SK-N-SH (cell line): ENCODE results near the gene SULT1E1. TPM values are rescaled to one million over a fixed set of nuclear protein-coding genes. Genes with fewer than 3 reads are reported as not detected.
A peak's percentile ranks its signal among the peaks of the same experiment; 100 is the strongest.

Source experiments
- CTCF ChIA-PET: fragments of 300-600, 350-600 bp; formaldehyde crosslinking; extraction: SDS; loops from one replicate; lab custom pipeline; 2021; lab: Yijun Ruan, JAX
- POLR2A ChIA-PET: fragments of 350-600 bp; sonication (Branson Sonifier 250); formaldehyde crosslinking; extraction: SDS; loops from one replicate; lab custom pipeline; 2020; ENCODE audit warnings: antibody characterized with exemption, inconsistent platforms; lab: Yijun Ruan, JAX
- DNase-seq: peaks from one replicate; pipeline ENCODE4 v3.0.0; 2012
- H2AFZ ChIP-seq: fragments of 200-600 bp; sonication (generic); 2 replicates; pipeline ENCODE4 v1.8.1; 2016; ENCODE audit warnings: antibody characterized with exemption, mild to moderate bottlenecking, low read depth
- H3F3A ChIP-seq: fragments of 200-600 bp; sonication (generic); replicated peaks from 2 replicates; pipeline ENCODE3; 2016; ENCODE audit warnings: antibody characterized with exemption, mild to moderate bottlenecking; ENCODE audit not compliant: insufficient read depth
- H3K27ac ChIP-seq, 2 experiments: fragments of 200-500 bp in 1 of 2; fragments of 200-600 bp in 1 of 2; sonication (Bioruptor generic) in 1 of 2; sonication (generic), shearing (Covaris generic) in 1 of 2; 2 replicates each; pipeline versions ENCODE4 v1.5.1 to v1.6.1; 2014 to 2016; ENCODE audit warnings: low read depth in 2 of 2, inconsistent platforms in 1 of 2, low read length in 1 of 2, mild to moderate bottlenecking in 1 of 2, mixed read lengths in 1 of 2
- H3K27me3 ChIP-seq: fragments of 200-600 bp; sonication (generic), shearing (Covaris generic); 2 replicates; pipeline ENCODE4 v1.6.1; 2016; ENCODE audit warnings: mixed run types; ENCODE audit not compliant: insufficient read depth
- H3K36me3 ChIP-seq, 2 experiments: fragments of 200-500 bp in 1 of 2; fragments of 200-600 bp in 1 of 2; sonication (Bioruptor generic) in 1 of 2; sonication (generic) in 1 of 2; replicated peaks in 1 of 2; 2 replicates each; pipeline versions ENCODE3 to v1.5.1; 2014 to 2016; ENCODE audit warnings: low read length in 1 of 2, mild to moderate bottlenecking in 1 of 2; ENCODE audit not compliant: insufficient read depth in 2 of 2, control insufficient read depth in 1 of 2
- H3K4me1 ChIP-seq, 2 experiments: fragments of 200-500 bp in 1 of 2; fragments of 200-600 bp in 1 of 2; sonication (Bioruptor generic) in 1 of 2; sonication (generic), shearing (Covaris generic) in 1 of 2; 2 replicates each; pipeline versions ENCODE4 v1.5.1 to v1.6.1; 2014 to 2016; ENCODE audit warnings: low read depth in 1 of 2, low read length in 1 of 2, mixed run types in 1 of 2; ENCODE audit not compliant: insufficient read depth in 2 of 2, control insufficient read depth in 1 of 2
- H3K4me2 ChIP-seq: fragments of 200-600 bp; sonication (generic), shearing (Covaris generic); 2 replicates; pipeline ENCODE4 v1.6.1; 2017; ENCODE audit warnings: mixed run types
- H3K4me3 ChIP-seq, 2 experiments: fragments of 200-500 bp in 1 of 2; fragments of 200-600 bp in 1 of 2; sonication (Bioruptor generic) in 1 of 2; sonication (generic), shearing (Covaris generic) in 1 of 2; 2 replicates each; pipeline versions ENCODE4 v1.5.1 to v1.8.1; 2014 to 2016; ENCODE audit warnings: low read depth in 2 of 2, inconsistent platforms in 1 of 2, low read length in 1 of 2, mild to moderate bottlenecking in 1 of 2, mixed read lengths in 1 of 2, moderate library complexity in 1 of 2
- H3K79me2 ChIP-seq: fragments of 200-600 bp; sonication (generic); 2 replicates; pipeline ENCODE4 v1.8.1; 2017; ENCODE audit warnings: mild to moderate bottlenecking; ENCODE audit not compliant: insufficient read depth
- H3K9ac ChIP-seq: fragments of 200-600 bp; sonication (generic); 2 replicates; pipeline ENCODE4 v1.6.1; 2017; ENCODE audit warnings: mixed run types
- H3K9me2 ChIP-seq: fragments of 200-600 bp; sonication (generic); 2 replicates; pipeline ENCODE4 v1.6.1; 2017; ENCODE audit warnings: mixed run types
- H3K9me3 ChIP-seq: fragments of 200-600 bp; sonication (generic); 2 replicates; pipeline ENCODE4 v1.6.1; 2017; ENCODE audit warnings: mixed run types, mild to moderate bottlenecking, moderate library complexity
- H4K20me1 ChIP-seq: fragments of 200-600 bp; sonication (generic); 2 replicates; pipeline ENCODE4 v1.6.1; 2017; ENCODE audit warnings: mild to moderate bottlenecking, mixed run types; ENCODE audit not compliant: insufficient read depth
- CTCF ChIP-seq: fragments of 200-600 bp; sonication (generic); IDR thresholded peaks from 2 replicates; pipeline ENCODE4 v1.6.1; 2017; ENCODE audit warnings: antibody characterized with exemption, mild to moderate bottlenecking, moderate library complexity
- GABPA ChIP-seq: IDR thresholded peaks from 2 replicates; pipeline ENCODE4 v1.4.0; 2012; ENCODE audit warnings: low read depth, mild to moderate bottlenecking
- GATA2 ChIP-seq: sonication (generic); formaldehyde crosslinking; IDR thresholded peaks from 2 replicates; pipeline ENCODE4 v1.5.0; 2020; ENCODE audit warnings: mild to moderate bottlenecking, missing genetic modification reagents
- IRF3 ChIP-seq: fragments of 150-350 bp; IDR thresholded peaks from 2 replicates; pipeline ENCODE4 v1.6.1; 2016; ENCODE audit warnings: mild to moderate bottlenecking, low read depth, low read length
- NFIC ChIP-seq: IDR thresholded peaks from 2 replicates; pipeline ENCODE4 v1.4.0; 2012; ENCODE audit warnings: borderline replicate concordance
- NRF1 ChIP-seq: IDR thresholded peaks from 2 replicates; pipeline ENCODE4 v1.6.1; 2012; ENCODE audit warnings: low read depth, mild to moderate bottlenecking, low read length
- RAD21 ChIP-seq: IDR thresholded peaks from 2 replicates; pipeline ENCODE4 v1.6.1; 2012; ENCODE audit warnings: mild to moderate bottlenecking, low read length
- REST ChIP-seq: IDR thresholded peaks from 2 replicates; pipeline ENCODE4 v1.6.1; 2012; ENCODE audit warnings: mild to moderate bottlenecking, low read depth, low read length, moderate library complexity
- SMC3 ChIP-seq: IDR thresholded peaks from 2 replicates; pipeline ENCODE4 v1.6.1; 2012; ENCODE audit warnings: low read depth, low read length, improper control_type of control experiment
- USF1 ChIP-seq: IDR thresholded peaks from 2 replicates; pipeline ENCODE4 v1.4.0; 2012; ENCODE audit warnings: low read depth, borderline replicate concordance
- WGBS: methylation state at CpG from one replicate; pipeline ENCODE4 v1.1.6; 2017; ENCODE audit warnings: low lambda C conversion rate; 5-methylcytosine and 5-hydroxymethylcytosine counted together
- polyA plus RNA-seq, 3 experiments: library from polyadenylated mRNA; depleted of rRNA; stranded (reverse); fragments of >200 nt; gene quantifications; 2 replicates each; pipeline ENCODE4 v1.2.3, GENCODE V29; 2012

The SULT1E1 gene
- polyA plus RNA-seq, 1 of the 3 experiments (the other 2 are of a cell fraction): 13.7 TPM

- DNase-seq: peak; percentile 5
- Histone ChIP-seq H3K27me3 (no peaks in the 10 kb centered on the region), H4K20me1 (no peaks in the 10 kb centered on the region), H3K36me3 (no peaks in the 10 kb centered on the region), H3K9me2 (no peaks in the 10 kb centered on the region), H3F3A (peaks cover 3% of the 10 kb centered on the region), H2AFZ (peak overlapping the region; percentile 41; the same call in 1 of the 2 replicates), H3K27ac (no peak overlapping the region), H3K4me3 (no peak overlapping the region), H3K4me1 (no peaks in the 10 kb centered on the region), H3K79me2 (no peaks in the 10 kb centered on the region), H3K9ac (no peak overlapping the region), H3K9me3 (no peaks in the 10 kb centered on the region), H3K4me2 (no peak overlapping the region)
- ChIA-PET POLR2A (no interaction called here), CTCF (interaction anchor here (0.6 to 1.2 kb wide), 2 partner anchors 9 to 10 kb away, joined by 3 to 5 read pairs; no protein-coding TSS in a partner anchor)
- WGBS: 42% methylated on average over 8 of the region's 8 CpGs
- TF ChIP-seq REST (no peak), CTCF (peak; percentile 61), SMC3 (0 out of 2 replicates have a peak, but pooled peaks have one; percentile 34), RAD21 (peak; percentile 52)
Measured at GRCh38 chr4:69823481-69824186, 36.3 kb downstream of the SULT1E1 start.

GRCh38 chr4:69823048-69823447 lies 36.9 kb downstream of the SULT1E1 start:
- H3K36me3 ChIP-seq: no peaks in the 10 kb centered on the region
- H2AFZ ChIP-seq: peak overlapping the region; percentile 41; the same call in 1 of the 2 replicates
- no peaks in the 10 kb centered on the region for H3K27me3 ChIP-seq
- H3K4me1 ChIP-seq: no peaks in the 10 kb centered on the region
- H3K27ac ChIP-seq: no peak overlapping the region
- H4K20me1 ChIP-seq: no peaks in the 10 kb centered on the region
- H3K9me2 ChIP-seq: no peaks in the 10 kb centered on the region
- H3K9me3 ChIP-seq: no peaks in the 10 kb centered on the region
- CTCF ChIA-PET: interaction anchor here (0.6 to 1.2 kb wide), 2 partner anchors 10 to 32 kb away, joined by 3 to 5 read pairs; no protein-coding TSS in a partner anchor
- 38% methylated on average over 4 of the region's 4 CpGs for WGBS
- no peaks in the 10 kb centered on the region for H3K79me2 ChIP-seq
- no peak overlapping the region for H3K9ac ChIP-seq
- H3F3A ChIP-seq: peaks cover 3% of the 10 kb centered on the region
- H3K4me3 ChIP-seq: no peak overlapping the region
- DNase-seq: no peak
- POLR2A ChIA-PET: no interaction called here
- H3K4me2 ChIP-seq: no peak overlapping the region
- TF ChIP-seq REST (no peak), GABPA (no peak), NFIC (no peak), GATA2 (no peak), IRF3 (no peak), SMC3 (no peak), USF1 (no peak), NRF1 (no peak)
